Heart left ventricle (tissue), 16 donors: ENCODE data around the gene HSPA4. TPM values are rescaled to one million over a fixed set of nuclear protein-coding genes. Genes with fewer than 3 reads are reported as not detected.

ENCODE experiments used
- ATAC-seq, 4 donors: fragments of 200-7000 bp; cut with Tn5 transposase; one replicate each; pipeline ENCODE4 v1.9.1; 2020 to 2022; ENCODE audit warnings: moderate library complexity in 4 of 4, mild to moderate bottlenecking in 3 of 4, moderate number of reproducible peaks in 1 of 4
- DNase-seq, 5 donors: peaks; one replicate each; pipeline ENCODE4 v3.0.0-alpha.2; 2020
- H3K27ac ChIP-seq, 12 donors: fragments of 200-600 bp; sonication (generic) in 4 of 12; one replicate each; pipeline versions ENCODE4 v1.5.0 to v1.8.0; 2016 to 2022; ENCODE audit warnings: mild to moderate bottlenecking in 2 of 12
- H3K27me3 ChIP-seq, 9 donors: fragments of 200-600 bp; sonication (generic) in 2 of 9; one replicate each; pipeline versions ENCODE4 v1.5.1 to v1.8.0; 2016 to 2022; ENCODE audit warnings: mild to moderate bottlenecking in 3 of 9
- H3K36me3 ChIP-seq, 9 donors: fragments of 200-600 bp; sonication (generic) in 2 of 9; one replicate each; pipeline versions ENCODE4 v1.5.0 to v1.8.0; 2018 to 2022; ENCODE audit warnings: mild to moderate bottlenecking in 2 of 9
- H3K4me1 ChIP-seq, 12 donors: fragments of 200-600 bp; sonication (generic) in 4 of 12; one replicate each; pipeline versions ENCODE4 v1.5.0 to v1.8.0; 2016 to 2022; ENCODE audit warnings: mild to moderate bottlenecking in 3 of 12
- H3K4me3 ChIP-seq, 12 donors: fragments of 200-600 bp; sonication (generic) in 4 of 12; one replicate each; pipeline versions ENCODE4 v1.5.0 to v1.8.0; 2017 to 2022; ENCODE audit warnings: mild to moderate bottlenecking in 9 of 12, moderate library complexity in 4 of 12
- H3K9me3 ChIP-seq, 12 donors: fragments of 200-600 bp; sonication (generic) in 4 of 12; one replicate each; pipeline versions ENCODE4 v1.5.0 to v1.8.0; 2016 to 2022; ENCODE audit warnings: mild to moderate bottlenecking in 1 of 12
- CTCF ChIP-seq, 12 donors: fragments of 200-600 bp; sonication (generic) in 4 of 12; IDR thresholded peaks; one replicate each; pipeline versions ENCODE4 v1.5.0 to v1.8.0; 2018 to 2022; ENCODE audit warnings: antibody characterized with exemption in 12 of 12, mild to moderate bottlenecking in 5 of 12
- POLR2A ChIP-seq, 2 donors: fragments of 450-650 bp; IDR thresholded peaks; one replicate each; pipeline ENCODE4 v1.6.1; 2017; ENCODE audit warnings: antibody characterized with exemption in 2 of 2, mild to moderate bottlenecking in 2 of 2, moderate library complexity in 2 of 2
- WGBS, 4 donors: extraction: QIAGEN DNeasy Blood & Tissue Kit in 2 of 4; methylation state at CpG; one replicate each; pipeline versions ENCODE4 v1.1.5 to v1.1.7; 2013 to 2018; 5-methylcytosine and 5-hydroxymethylcytosine counted together
- intact Hi-C, 10 donors: fragments of 100-400 bp; cut with DNase I; formaldehyde crosslinking; loops; one replicate each; pipeline versions ENCODE4 v1.11.1 to v1.14.2; 2022
- polyA plus RNA-seq, 2 donors: library from polyadenylated mRNA; stranded (reverse); fragments of 200-250 nt; gene quantifications; one replicate each; pipeline ENCODE4 v1.2.3, GENCODE V29; 2013
- total RNA-seq, 9 donors: library from RNA; depleted of rRNA in 2 of 9; stranded (reverse); fragments of >200 nt in 2 of 9; fragmentation: NEBNext Ultra II Directional in 3 of 9; extraction: Animal tissue kit (Norgen Biotek cat#: 25700) in 3 of 9; gene quantifications; one replicate each; pipeline versions ENCODE4 v1.1.0 to v1.2.4, GENCODE V29; 2016 to 2023
- donor health status: ischemic (EF 13 %, LVEDD 7.1; RV severe dilation, severe dysfunction).
- donor health status: healthy with polysubstance abuse.
- donor health status: DM: no; HTN: yes; CAD: no.
- donor health status: DM: no; HTN: no; CAD: no.
- donor health status: ischemic (EF 25% LVEDD 6.9; RV normal size, moderate dysfunction).
- donor health status: ischemic (EF 25% LVEDD 5.7; RV mildly dilated, moderate dysfunction).
- donor health status: healthy.
- donor health status: DM: yes; HTN: yes; CAD: no.
- donor health status: ischemic (EF 35%, LVEDD 5.7; RV mildly dilated, moderate dysfunction).
- donor health status: nonischemic (EF 11% LVEDD 7.7; RV severe dilation, severe dysfunction).
- donor health status: DM: yes; HTN: yes; CAD: no.
- donor health status: PGD.
- donor health status: ischemic (EF 29% LVEDD 5.4; RV normal size, mild dysfunction).
- donor health status: nonischemic (EF 23%, LVEDD 6.1; RV moderate dilation, normal function).

HSPA4 gene
- total and polyA plus RNA-seq, 11 donors = 57.5 to 132 (median 98.5) TPM

- H3K4me3 ChIP-seq = no peak overlapping the region
- H3K27me3 ChIP-seq = no peaks in the 10 kb centered on the region
- intact Hi-C loops = loop anchor here in 1 of 10 donors (10.0 kb wide), 1 partner anchor 120 kb away; no protein-coding TSS in a partner anchor
- WGBS, 4 donors = 65 to 81% (median 73%) methylated on average over 4 of the region's 4 CpGs
- ATAC-seq (no peak), DNase-seq (no peak)
- H3K4me1 ChIP-seq = peaks cover 0 to 2% (median 0%) of the 10 kb centered on the region in 12 donors
- TF ChIP-seq POLR2A (IDR thresholded peaks at IDR 0.05) (no peak), CTCF (IDR thresholded peaks at IDR 0.05) (no peak)
- H3K27ac ChIP-seq = no peak overlapping the region
- no peaks in the 10 kb centered on the region for H3K9me3 ChIP-seq
- H3K36me3 ChIP-seq = no peaks in the 10 kb centered on the region
Measured at GRCh38 chr5:133124891-133125290, 73.1 kb downstream of the HSPA4 start.

GRCh38 chr5:133128066-133128465 is 76.3 kb downstream of the HSPA4 start:
- Histone ChIP-seq H3K36me3 (no peaks in the 10 kb centered on the region), H3K27me3 (no peaks in the 10 kb centered on the region), H3K4me1 (peaks cover 0 to 7% (median 0%) of the 10 kb centered on the region in 12 donors), H3K9me3 (no peaks in the 10 kb centered on the region), H3K27ac (no peak overlapping the region), H3K4me3 (no peak overlapping the region)
- WGBS, 4 donors = 77 to 97% (median 94%) methylated on average over 1 of the region's 1 CpG
- no peak for TF ChIP-seq POLR2A (IDR thresholded peaks at IDR 0.05)
- no peak for TF ChIP-seq CTCF (IDR thresholded peaks at IDR 0.05)
- intact Hi-C loops = loop anchor here in 1 of 10 donors (10.0 kb wide), 1 partner anchor 117 kb away; no protein-coding TSS in a partner anchor
- no peak for DNase-seq
- no peak for ATAC-seq

GRCh38 chr5:133129289-133129688 is 77.5 kb downstream of the HSPA4 start:
- TF ChIP-seq CTCF (IDR thresholded peaks at IDR 0.05) (no peak), POLR2A (IDR thresholded peaks at IDR 0.05) (no peak)
- intact Hi-C loops = loop anchor here in 1 of 10 donors (10.0 kb wide), 1 partner anchor 116 kb away; no protein-coding TSS in a partner anchor
- Histone ChIP-seq H3K4me3 (no peak overlapping the region), H3K4me1 (peaks cover 0 to 7% (median 0%) of the 10 kb centered on the region in 12 donors), H3K36me3 (no peaks in the 10 kb centered on the region), H3K27ac (no peak overlapping the region), H3K27me3 (no peaks in the 10 kb centered on the region), H3K9me3 (peaks cover 0 to 2% (median 0%) of the 10 kb centered on the region in 12 donors)
- ATAC-seq = no peak
- 77 to 89% (median 79%) methylated on average over 6 of the region's 6 CpGs for WGBS, 4 donors
- no peak for DNase-seq

- Histone ChIP-seq H3K9me3 (peaks cover 0 to 5% (median 0%) of the 10 kb centered on the region in 12 donors), H3K4me1 (peaks cover 0 to 7% (median 0%) of the 10 kb centered on the region in 12 donors), H3K4me3 (no peak overlapping the region), H3K27ac (no peak overlapping the region), H3K36me3 (no peaks in the 10 kb centered on the region), H3K27me3 (no peaks in the 10 kb centered on the region)
- DNase-seq (no peak), ATAC-seq (no peak)
- intact Hi-C loops = loop anchor here in 1 of 10 donors (10.0 kb wide), 1 partner anchor 115 kb away; no protein-coding TSS in a partner anchor
- TF ChIP-seq CTCF (IDR thresholded peaks at IDR 0.05) (no peak), POLR2A (IDR thresholded peaks at IDR 0.05) (no peak)
- WGBS, 4 donors = 61 to 71% (median 68%) methylated on average over 3 of the region's 3 CpGs
Measured at GRCh38 chr5:133129950-133130349, 78.1 kb downstream of the HSPA4 start.
